Myocyte (in vitro differentiated cells): Measurements from ENCODE around the gene GPER1. TPM values are rescaled to one million over a fixed set of nuclear protein-coding genes. Genes with fewer than 3 reads are reported as not detected.
"Not testable (repeated sequence)": the region's sequence is repeated elsewhere in the genome, so short reads cannot be mapped to it uniquely, and the experiment has no call there.

Source experiments
- DNase-seq: peaks from one replicate; pipeline ENCODE4 v3.0.0-alpha.2; 2012; ENCODE audit warnings: low read depth
- total RNA-seq: library from RNA; depleted of rRNA; stranded (reverse); fragments of >200 nt; gene quantifications from 2 replicates; pipeline ENCODE4 v1.2.3, GENCODE V29; 2014

The GPER1 gene
- total RNA-seq, 1 donor from 2014 or later: 1.1 TPM

- no peak for DNase-seq
Observed at GRCh38 chr7:1068013-1068412, 19.9 kb upstream of the GPER1 start.

- DNase-seq: no peak
Observed at GRCh38 chr7:1068619-1069018, 19.3 kb upstream of the GPER1 start.

GRCh38 chr7:1070544-1071011 is 17.3 kb upstream of the GPER1 start:
- no peak for DNase-seq

GRCh38 chr7:1071731-1072254 is 16.1 kb upstream of the GPER1 start:
- DNase-seq: no peak

GRCh38 chr7:1073142-1073977 is 14.6 kb upstream of the GPER1 start:
- no peak for DNase-seq

- not testable (repeated sequence) for DNase-seq
Observed at GRCh38 chr7:1074018-1074417, 13.9 kb upstream of the GPER1 start.

- no peak for DNase-seq
Observed at GRCh38 chr7:1074593-1075431, 13.1 kb upstream of the GPER1 start.

- DNase-seq: no peak
Observed at GRCh38 chr7:1076184-1077072, 11.5 kb upstream of the GPER1 start.

GRCh38 chr7:1078519-1078918 is 9.4 kb upstream of the GPER1 start:
- no peak for DNase-seq

- DNase-seq: no peak
Observed at GRCh38 chr7:1078985-1079384, 8.9 kb upstream of the GPER1 start.

- DNase-seq: no peak
Observed at GRCh38 chr7:1079546-1079945, 8.4 kb upstream of the GPER1 start.

- DNase-seq: no peak
Observed at GRCh38 chr7:1080252-1080920, 7.5 kb upstream of the GPER1 start.

GRCh38 chr7:1080921-1081255 is 7.0 kb upstream of the GPER1 start:
- DNase-seq: no peak

- no peak for DNase-seq
Observed at GRCh38 chr7:1081336-1081735, 6.6 kb upstream of the GPER1 start.

- no peak for DNase-seq
Observed at GRCh38 chr7:1081931-1082401, 5.9 kb upstream of the GPER1 start.

- no peak for DNase-seq
Observed at GRCh38 chr7:1083729-1084657, 3.9 kb upstream of the GPER1 start.

GRCh38 chr7:1085266-1085665 is 2.6 kb upstream of the GPER1 start:
- no peak for DNase-seq

- DNase-seq: peak; percentile 45
Observed at GRCh38 chr7:1085910-1086421, 1.9 kb upstream of the GPER1 start.
